Uterus (tissue), 2 donors: ENCODE measurements around the gene L3MBTL3.

Source experiments
- POLR2A ChIP-seq, 2 donors: fragments of 450-650 bp; IDR thresholded peaks; one replicate each; pipeline ENCODE4 v1.6.1; 2016; ENCODE audit warnings: antibody characterized with exemption in 2 of 2, mild to moderate bottlenecking in 1 of 2, moderate library complexity in 1 of 2
- TF ChIP-seq, protein P1 (sequence below), 4 experiments: fragments of 200-600 bp in 2 of 4; fragments of 450-650 bp in 2 of 4; sonication (generic) in 2 of 4; IDR thresholded peaks; one replicate each; pipeline ENCODE4 v1.5.1; 2016 to 2019; ENCODE audit warnings: antibody characterized with exemption in 4 of 4, mild to moderate bottlenecking in 2 of 4, moderate library complexity in 1 of 4

DNA sequence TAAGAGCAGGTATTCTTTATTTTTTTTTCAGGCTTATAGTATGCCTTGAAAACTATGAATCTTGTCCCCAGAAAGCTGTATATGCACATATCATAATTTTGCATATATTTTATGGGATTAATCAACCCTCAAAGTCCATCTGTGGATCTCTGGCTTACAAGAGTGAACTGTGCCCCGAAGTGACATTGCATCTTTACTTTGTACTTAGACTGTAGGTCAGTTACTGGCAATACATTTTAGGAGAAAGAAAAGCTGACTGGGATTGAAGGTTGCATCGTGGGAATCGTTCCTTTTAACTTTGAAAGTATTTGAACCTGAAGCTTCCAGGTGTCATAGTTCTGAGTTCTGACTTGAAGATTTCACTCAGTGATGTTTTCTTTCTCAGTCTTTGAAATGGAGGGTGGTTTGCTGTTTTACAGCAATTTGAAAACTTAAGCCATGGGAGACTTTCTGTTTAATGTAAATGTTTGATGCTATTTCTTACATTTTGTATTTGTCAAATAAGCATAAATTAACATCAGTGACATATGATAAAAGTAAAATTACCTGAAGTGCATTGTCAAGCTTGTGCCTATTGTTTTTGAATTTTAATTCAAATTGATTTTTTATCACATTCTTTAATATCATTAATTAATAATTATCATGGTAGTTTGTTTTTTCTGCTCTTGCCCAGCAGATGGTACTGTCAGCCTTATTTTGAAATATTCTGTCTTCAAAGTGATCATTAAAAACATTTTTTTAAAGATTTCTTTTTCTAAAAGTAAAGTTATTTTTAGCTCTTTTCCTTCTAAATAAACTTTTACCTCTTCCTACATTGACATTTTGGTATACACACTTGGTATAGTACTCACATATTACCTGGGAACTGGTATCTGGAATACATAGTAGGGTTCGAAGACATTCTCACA, 29.0 kb downstream of the L3MBTL3 start:
- TF ChIP-seq, protein P1, sequence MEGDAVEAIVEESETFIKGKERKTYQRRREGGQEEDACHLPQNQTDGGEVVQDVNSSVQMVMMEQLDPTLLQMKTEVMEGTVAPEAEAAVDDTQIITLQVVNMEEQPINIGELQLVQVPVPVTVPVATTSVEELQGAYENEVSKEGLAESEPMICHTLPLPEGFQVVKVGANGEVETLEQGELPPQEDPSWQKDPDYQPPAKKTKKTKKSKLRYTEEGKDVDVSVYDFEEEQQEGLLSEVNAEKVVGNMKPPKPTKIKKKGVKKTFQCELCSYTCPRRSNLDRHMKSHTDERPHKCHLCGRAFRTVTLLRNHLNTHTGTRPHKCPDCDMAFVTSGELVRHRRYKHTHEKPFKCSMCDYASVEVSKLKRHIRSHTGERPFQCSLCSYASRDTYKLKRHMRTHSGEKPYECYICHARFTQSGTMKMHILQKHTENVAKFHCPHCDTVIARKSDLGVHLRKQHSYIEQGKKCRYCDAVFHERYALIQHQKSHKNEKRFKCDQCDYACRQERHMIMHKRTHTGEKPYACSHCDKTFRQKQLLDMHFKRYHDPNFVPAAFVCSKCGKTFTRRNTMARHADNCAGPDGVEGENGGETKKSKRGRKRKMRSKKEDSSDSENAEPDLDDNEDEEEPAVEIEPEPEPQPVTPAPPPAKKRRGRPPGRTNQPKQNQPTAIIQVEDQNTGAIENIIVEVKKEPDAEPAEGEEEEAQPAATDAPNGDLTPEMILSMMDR (IDR thresholded peaks at IDR 0.05), result no peak
- TF ChIP-seq POLR2A (IDR thresholded peaks at IDR 0.05), result no peak
